HT-29 (cell line): ENCODE measurements around the gene FOXO4. TPM values are rescaled to one million over a fixed set of nuclear protein-coding genes. Genes with fewer than 3 reads are reported as not detected.
"Not testable (repeated sequence)": the region's sequence is repeated elsewhere in the genome, so short reads cannot be mapped to it uniquely, and the experiment has no call there.

ENCODE experiments used
- DNase-seq: peaks from one replicate; pipeline ENCODE4 v3.0.0-alpha.2; 2015; ENCODE audit warnings: low spot score
- total RNA-seq: library from RNA; depleted of rRNA; stranded (reverse); fragments of >200 nt; shearing (Covaris generic); gene quantifications from 2 replicates; pipeline ENCODE4 v1.2.3, GENCODE V29; 2014; rRNA removed

FOXO4 gene, protein sequence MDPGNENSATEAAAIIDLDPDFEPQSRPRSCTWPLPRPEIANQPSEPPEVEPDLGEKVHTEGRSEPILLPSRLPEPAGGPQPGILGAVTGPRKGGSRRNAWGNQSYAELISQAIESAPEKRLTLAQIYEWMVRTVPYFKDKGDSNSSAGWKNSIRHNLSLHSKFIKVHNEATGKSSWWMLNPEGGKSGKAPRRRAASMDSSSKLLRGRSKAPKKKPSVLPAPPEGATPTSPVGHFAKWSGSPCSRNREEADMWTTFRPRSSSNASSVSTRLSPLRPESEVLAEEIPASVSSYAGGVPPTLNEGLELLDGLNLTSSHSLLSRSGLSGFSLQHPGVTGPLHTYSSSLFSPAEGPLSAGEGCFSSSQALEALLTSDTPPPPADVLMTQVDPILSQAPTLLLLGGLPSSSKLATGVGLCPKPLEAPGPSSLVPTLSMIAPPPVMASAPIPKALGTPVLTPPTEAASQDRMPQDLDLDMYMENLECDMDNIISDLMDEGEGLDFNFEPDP
- 9.4 and 11.1 TPM in 2 replicates for total RNA-seq

DNA sequence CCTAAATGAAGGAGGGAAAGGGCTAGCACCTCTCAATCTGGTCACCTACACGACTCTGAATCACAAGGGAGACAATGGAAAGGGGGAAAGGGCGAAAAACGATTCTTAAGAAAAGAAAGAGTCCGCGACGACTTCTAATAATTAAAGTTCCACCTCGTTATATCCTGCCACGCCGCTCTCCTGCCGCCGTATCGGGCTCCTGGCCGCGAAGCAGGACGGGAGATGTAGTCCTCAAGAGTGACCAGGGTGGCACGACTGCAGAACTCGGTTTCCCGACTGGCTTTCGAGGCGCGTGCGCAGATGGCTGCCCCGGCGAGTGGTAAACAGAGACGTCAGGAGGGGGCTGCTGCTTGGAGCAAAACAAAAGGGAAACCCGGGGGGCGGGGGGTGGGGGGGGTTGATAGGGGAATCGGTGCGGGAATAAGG lies at the start of gene FOXO4:
TSS of gene FOXO4 (plus strand) at position 297 of the 426 bp plus-strand sequence. CDS start 678 bp downstream, outside the sequence.
- peak; percentile 83 for DNase-seq

DNA sequence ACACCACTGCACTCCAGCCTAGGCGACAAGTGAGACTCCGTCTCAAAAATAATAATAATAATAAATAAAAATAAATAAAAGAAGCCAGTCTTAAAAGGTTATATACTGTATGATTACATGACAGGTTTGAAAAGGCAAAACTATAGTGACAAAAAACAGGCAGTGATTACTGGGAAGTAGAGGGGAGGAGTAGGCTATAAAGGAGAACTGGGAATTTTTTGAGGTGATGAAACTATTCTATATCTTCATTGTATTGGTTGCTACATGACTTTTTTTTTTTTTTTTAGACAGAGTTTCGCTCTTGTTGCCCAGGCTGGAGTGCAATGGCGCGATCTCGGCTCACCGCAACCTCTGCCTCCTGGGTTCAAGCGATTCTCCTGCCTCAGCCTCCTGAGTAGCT lies 47.8 kb upstream of the FOXO4 start:
- not testable (repeated sequence) for DNase-seq

DNA sequence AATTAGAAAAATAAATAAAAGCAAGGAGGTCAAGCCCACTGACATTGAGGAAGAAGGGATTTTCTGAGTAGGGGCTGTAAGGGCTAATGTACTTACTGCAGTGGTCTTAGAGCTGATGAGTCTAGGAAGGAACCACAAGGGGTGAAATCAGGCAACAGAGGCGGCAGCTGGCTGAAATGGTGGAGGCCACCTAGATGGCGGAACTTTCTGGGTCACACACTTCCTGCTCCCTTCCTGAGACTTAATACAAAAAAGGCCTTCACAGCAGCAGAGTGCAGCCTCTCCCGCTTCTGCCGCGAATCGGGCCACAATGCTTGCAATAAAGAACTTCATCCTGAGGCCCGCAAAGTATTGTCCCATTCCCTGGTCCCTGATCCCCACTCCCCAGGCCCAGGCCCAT lies 42.9 kb upstream of the FOXO4 start:
- no peak for DNase-seq

DNA sequence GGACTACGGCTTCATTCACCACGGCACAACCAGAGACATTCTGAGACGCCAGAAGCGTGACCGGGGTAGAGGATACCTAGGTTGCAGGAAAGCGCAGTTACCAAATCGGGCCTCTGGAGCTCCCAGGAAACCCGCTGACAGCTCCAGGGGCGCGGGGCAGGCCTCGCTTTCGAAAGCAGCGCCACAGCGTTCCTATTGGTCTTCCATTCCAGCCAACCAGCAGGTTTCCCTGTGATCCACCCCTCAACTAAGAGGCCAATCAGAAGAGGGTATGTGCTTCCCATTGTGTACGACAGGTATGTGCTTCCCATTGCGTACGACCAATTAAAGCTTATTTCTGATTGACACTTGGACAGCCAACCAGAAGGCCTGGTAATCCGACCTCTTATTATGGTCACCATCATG lies 42.4 kb upstream of the FOXO4 start:
- no peak for DNase-seq

DNA sequence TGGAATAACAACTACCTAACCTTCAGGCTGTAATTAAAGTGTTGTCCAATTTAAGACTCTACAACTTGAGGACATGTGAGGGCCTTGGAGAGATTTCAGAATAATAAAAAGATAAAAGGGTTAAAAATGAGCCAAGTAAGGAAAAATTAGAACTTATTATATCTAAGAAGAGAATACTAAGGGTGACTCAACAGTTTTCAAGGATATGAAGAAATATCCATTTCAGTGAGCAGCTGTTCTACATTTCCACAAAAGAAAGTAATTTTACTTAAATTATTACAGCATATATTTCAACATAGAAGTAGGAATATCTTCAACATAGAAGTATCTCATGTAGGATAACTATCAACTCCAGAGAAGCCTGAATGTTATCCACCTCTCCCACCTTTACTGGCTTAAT lies 38.8 kb upstream of the FOXO4 start:
- DNase-seq: no peak

DNA sequence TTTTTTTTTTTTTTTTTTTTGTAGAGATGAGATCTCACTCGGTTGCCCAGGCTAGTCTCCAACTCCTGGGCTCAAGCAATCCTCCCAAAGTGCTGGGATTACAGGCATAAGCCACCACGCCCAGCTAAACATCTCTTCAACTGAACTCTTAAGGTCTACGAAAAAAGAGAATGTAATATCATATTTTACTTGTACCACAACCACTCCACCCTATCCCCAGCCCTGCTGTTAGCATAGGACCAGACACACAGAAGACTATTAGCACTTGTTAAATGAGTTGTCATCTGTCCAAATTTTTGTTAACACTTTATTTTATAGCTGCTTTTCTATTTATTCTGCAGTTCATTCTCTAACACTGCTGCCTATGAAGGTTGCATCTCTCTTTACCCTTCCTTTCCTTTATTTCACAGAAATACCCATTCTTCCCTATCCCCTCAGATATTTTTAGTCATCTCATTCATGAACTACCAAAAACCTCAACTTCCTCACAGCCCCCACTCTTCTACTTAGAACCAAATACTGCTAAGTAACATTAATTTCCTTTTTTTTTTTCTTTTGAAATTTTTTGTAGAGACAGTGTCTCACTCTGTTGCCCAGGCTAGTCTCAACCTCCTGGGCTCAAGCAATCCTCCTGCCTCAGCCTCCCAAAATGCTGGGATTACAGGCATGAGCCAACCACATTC lies 37.7 kb upstream of the FOXO4 start:
- no peak for DNase-seq

DNA sequence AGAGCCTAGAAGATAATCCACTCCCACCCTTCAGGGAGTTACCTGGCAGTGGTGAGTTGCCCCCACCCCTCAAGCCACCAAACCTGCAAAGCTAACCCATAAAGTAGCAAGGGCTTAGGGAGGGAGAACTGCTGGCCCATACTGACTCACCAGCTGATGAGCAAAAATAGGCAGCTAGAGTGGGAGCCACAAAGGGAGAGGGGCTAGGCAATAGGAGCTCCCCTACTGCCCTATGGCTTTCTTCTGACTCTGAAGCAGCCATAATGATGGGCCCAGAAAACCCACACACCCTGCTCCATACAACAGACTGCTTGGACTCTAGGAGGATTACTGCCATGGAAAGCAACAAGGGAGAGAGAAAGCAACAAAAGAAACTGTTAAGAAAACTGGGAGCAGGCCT lies 35.5 kb upstream of the FOXO4 start:
- DNase-seq: no peak

DNA sequence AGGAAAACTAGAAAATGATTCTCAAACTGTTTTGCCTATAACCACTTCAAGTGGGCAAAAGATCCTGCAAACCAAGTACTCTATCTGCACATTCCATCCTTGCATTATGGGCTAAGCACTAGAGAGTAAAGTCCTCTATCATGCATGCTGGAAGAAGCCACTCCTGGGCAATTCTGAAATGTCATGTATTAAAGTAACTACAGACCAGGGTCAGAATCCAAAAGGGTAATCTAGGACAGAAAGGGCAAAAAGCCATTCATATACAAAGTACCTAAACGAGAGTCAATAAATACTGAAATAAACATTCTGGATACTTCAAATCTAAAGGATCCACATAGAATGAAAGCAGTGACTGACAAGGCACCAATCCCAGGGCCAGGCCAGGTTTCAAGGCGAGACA lies 28.6 kb upstream of the FOXO4 start:
- DNase-seq: no peak

DNA sequence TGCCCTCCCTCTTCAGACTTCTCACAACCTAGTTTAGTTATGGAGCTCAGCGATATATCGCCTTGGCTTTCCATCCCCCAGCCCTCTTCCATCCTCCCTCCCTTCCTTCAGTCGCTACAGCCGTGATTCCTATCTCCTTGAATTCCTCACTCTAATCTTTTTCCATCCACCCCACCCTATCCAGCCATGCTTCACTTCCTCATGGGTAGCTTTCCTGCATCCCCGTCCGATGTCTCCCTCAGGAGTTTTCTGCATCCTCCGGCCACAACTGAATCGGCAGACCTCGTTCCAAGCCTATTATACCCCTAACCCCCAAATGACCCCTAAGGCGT lies 28.0 kb upstream of the FOXO4 start:
- no peak for DNase-seq

DNA sequence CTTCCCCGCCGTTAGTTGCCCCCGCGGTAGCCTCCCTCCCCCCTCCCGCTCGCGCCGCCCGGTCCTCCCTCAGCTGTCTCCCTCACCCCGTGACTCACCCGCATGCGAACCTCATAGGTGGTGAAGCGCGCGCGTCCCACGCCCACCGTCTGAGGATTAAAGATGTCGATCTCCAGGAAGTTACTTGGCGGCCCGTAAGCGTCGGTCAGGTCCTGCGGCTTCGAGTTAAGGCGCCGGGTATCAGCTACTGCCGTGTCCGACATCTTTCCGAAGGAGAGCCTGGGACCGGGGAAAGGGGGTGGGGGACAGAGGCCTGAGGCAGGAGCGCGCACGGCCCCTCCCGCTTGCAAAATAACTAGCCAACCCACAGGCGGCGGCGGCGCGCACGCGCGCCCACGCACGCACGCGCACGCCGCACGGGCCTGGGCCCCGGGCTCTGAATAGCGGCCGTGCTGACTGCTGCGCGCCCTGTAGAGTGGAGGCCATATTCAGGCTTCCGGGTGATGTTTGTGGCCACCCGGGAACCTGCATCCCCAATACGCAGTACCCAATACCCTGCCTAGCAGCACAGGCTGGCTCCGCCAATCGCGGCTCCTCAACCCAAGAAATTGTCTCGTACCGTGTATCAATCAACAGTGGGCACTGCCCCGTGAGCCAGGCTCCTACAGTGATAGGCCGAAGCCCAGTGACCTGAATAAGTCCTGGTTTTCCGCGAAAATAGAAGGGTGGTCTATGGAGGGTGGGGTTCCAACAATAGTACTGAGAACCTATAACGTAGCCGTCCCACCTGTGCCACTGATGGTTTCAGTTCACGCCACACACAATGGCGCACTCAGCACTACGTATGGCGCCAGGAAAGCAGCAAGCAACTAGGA lies 27.4 kb upstream of the FOXO4 start, which contains the start of gene SNX12:
TSS of gene SNX12 (minus strand) at position 291 of the 875 bp plus-strand sequence. CDS start at position 263, 28 bp downstream.
- peak; percentile 84 for DNase-seq

DNA sequence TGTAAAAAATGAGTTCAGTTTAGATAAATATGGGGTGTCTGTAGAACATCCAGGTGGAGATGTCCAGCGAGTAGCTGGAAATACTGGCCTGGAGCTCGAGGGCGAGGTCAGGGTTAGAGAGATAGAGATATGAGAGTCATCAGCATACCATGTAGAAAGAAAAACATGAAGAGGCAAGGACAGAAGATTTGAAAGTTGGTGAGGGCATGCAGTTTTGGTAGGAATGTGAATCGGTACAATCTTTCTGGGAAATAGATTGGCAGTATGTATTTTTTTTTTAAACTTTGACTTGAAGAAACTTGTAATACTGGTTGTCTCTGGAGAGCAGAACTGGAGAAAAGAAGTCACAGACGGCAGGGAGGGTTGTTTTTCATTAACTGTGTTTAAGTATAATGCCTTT lies 25.1 kb upstream of the FOXO4 start:
- no peak for DNase-seq

DNA sequence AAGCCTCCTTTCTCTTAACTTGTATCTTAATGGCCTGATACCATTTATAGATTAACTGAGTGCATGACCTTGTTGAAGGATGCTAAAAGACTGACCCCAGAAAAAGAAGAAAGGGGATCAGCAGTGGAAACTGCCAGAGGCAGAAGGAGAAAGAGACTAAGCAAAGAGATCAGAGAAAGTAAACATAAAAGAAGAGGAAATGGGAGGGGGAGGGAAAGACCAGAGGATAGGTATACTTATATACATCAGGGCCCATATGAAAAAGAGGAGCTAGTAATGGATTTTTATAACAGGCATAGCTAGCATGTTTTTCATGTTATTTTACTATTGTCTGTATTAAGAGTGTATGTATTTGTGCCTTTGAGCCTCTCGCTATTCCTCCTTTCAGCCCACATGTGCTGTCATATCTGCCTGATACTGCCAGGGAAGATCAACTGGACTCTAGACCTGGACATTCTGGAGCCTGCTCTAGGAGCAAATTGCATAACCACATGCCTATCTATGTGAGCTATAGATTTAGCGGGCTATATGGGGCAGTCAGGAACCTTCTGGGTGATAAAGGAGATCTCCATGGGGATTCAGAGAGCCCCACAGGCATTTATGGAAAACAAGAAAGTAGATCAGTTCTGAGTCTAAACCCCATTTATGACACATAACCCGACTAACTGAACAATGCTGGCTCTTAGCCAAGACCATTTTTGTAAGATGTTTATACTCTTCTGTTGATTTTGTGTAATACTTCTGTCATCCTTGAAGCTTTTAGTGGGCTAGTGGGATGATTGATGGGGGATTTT lies 14.1 kb upstream of the FOXO4 start:
- DNase-seq: no peak

DNA sequence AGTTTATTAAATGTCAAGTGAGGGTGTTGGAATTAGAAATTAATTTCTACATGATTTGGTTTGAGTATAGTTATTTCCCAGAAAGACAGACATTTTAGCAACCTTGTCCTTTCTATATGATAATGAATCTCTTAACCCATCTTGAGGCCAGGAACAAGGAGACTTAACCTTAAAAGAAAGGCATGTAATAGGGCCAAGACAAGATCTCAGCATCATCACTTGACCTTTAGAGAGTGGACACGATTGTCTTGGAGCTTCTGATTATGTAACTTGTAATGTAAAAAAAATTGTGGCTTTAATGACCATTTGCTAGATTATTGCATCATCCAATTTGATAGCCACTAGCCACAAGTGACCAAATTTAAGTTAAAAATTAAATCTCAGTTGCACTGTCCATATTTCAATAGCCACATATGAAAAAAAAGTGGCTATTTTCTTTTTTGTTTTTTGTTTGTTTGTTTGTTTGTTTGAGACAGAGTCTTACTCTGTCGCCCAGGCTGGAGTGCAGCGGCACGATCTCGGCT lies 13.5 kb upstream of the FOXO4 start:
- no peak for DNase-seq

DNA sequence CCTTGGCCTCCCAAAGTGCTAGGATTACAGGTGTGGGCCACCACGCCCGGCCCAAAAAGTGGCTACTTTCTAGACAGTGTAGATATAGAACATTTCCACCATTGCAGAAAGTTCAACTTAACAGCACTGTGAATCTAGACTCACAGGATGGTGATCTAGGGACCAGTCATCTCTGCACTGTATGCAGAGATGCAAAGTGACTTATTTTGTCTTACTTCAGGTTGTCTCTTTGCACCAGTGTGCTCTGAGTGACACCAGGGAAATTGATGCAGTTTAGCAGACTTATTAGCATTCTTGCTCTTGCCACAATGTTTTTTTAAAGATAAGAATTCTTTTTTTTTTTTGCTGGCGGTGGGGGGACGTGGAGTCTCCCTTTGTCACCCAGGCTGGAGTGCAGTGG lies 12.8 kb upstream of the FOXO4 start:
- no peak for DNase-seq

DNA sequence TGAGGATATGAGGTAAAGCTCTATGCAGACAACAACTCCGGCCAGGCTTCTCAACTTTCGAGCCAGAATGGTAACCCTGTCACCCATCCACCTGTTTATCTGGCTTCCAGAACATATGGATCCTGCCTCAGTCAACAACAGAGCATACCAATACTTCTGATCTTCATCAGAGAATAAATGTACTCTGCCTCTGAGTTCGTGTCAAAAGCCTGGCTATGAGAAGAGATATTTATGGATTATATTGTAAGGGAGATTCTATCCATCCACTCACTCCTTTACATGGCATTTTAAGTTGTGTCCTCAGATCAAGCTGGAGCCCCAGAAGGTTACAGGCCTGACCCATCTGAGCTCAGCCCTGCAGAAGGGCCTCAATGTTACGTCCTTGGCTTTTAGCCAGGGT lies 9.8 kb upstream of the FOXO4 start:
- DNase-seq: no peak

DNA sequence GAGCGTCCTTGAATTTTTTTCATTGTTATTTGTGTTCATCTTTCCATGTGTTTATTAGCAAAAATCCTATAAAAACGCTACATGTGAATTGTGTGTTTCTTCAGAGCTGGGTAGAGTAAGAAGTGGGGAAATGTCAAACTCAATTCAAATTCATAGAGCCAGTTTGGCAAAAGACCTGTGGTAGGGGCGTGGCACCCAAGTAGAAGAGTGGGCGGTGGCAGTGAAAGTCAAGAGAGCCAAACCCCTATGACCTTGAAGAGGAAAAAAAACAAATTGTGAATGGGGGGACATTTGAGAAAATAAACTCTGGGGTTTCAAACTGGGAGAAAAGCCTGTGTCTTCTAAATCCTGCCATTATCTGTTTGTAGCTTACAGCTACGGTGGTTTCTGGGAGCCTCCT lies 4.4 kb upstream of the FOXO4 start:
- DNase-seq: no peak

DNA sequence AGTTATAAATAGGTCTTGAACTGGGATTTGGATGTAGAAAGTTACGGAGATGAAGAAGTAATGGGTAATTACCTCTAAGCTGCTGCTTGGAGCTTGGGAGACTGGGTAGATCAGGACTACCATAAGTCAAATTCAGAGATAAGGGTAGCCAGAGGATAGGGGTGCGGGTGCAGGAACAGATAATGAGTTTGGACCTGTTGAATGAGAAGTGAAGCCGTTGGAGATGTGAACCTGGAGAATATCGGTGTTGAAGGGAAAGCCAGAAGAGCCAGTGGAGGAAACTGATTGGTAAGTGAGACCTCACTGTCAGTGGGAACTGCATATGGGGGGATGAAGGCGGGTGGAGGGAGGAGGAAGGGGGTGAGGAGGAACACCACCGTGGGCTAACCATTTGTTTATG lies 618 bp upstream of the FOXO4 start:
- DNase-seq: no peak

DNA sequence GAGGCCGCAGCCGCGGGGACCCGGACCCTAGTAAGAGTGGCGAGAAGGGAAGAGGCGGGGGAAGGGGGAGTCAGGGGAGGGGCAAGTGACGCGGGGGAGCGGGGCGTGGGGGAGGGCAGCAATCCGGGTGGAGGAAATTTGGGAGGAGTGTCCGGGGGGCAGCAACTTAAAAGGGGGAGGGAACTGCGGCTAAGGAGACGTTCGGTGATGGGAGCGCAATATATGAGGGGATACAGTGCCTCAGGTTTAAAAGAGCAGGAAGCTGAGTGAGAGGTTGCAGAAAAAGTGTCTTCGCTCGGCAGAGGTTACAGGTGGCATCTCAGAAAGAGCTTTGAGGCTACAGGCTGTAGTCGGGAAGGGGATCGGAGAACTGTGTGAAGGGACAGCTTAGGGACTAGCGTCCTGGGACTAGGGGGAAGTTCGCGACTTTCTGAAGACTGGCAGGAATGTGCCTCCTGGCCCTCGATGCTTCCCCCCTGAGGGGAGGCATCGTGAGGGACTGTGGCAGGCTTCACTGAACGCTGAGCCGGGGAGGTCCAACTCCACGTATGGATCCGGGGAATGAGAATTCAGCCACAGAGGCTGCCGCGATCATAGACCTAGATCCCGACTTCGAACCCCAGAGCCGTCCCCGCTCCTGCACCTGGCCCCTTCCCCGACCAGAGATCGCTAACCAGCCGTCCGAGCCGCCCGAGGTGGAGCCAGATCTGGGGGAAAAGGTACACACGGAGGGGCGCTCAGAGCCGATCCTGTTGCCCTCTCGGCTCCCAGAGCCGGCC lies 519 bp downstream of the FOXO4 start:
- peak; percentile 16 for DNase-seq

DNA sequence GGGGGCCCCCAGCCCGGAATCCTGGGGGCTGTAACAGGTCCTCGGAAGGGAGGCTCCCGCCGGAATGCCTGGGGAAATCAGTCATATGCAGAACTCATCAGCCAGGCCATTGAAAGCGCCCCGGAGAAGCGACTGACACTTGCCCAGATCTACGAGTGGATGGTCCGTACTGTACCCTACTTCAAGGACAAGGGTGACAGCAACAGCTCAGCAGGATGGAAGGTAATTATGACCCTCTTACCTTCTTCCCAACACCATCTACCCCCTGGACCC lies 1.0 kb downstream of the FOXO4 start:
- DNase-seq: no peak

DNA sequence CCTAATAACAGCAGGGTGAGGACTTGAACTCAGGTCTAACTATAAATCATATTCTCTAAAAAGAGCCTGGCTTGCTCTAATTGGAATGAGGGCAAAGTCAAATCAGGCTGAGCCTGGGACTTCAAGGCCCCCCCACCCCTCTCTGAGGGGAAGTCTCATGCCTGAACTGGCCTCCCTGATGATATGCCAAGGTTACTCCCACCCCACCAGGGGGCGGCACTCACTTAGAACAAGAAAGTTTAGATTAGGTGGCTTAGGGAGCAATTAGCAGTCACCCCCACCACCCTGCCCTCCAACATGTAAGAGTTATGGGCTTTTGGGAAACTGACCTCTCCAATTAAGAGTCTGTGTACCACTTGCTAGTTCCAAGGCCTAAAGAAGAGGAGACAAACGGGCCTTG lies 2.7 kb downstream of the FOXO4 start:
- DNase-seq: peak; percentile 48
